ENCODE measurements around the gene SEL1L3. TPM values are rescaled to one million over a fixed set of nuclear protein-coding genes. Genes with fewer than 3 reads are reported as not detected.

Gene SEL1L3
- total RNA-seq, 1 experiment from 2014 or later = 48.3 TPM

DNA sequence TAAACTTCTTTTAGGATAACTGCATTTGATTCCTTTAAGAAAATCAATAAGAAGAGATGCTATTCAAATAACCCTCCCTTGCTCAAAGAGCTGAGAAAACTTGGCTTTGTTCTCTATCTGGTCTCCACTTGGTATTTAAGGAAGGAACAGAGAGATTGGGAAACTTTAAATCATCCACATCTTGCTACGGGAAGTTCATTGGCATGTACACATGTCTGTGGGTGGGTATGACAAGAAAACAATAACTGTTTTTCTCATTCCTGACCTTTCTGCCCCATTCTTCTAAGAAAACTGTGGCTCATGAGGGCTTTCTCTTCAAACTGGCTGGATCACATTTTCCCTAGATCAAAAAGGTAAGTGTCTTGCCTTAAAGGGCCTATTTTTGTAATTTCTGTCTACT lies 6.0 kb downstream of the SEL1L3 start:
- Histone ChIP-seq H2AFZ (ENCODE audit: low read length) (no peak overlapping the region), H3K23me2 (ENCODE audit: insufficient read length, low read depth, low read length, poor library complexity, severe bottlenecking) (peaks cover 1% of the 10 kb centered on the region), H4K8ac (replicated peaks; ENCODE audit: insufficient read length, low read depth, low read length) (no peak overlapping the region), H3K79me2 (ENCODE audit: insufficient read depth, low read length) (peaks cover 5% of the 10 kb centered on the region; the same call in 1 of the 2 replicates), H3K56ac (ENCODE audit: insufficient read length, low read depth, low read length) (no peak overlapping the region), H3K14ac (ENCODE audit: insufficient read depth, low read length) (no peak overlapping the region), H4K20me1 (ENCODE audit: control insufficient read depth, insufficient read depth, insufficient read length) (peaks cover 2% of the 10 kb centered on the region), H2BK20ac (ENCODE audit: low read depth, low read length, poor library complexity, severe bottlenecking) (no peak overlapping the region), H3K9ac (ENCODE audit: extremely low read depth, insufficient read length, low read length) (no peak overlapping the region), H3T11ph (ENCODE audit: low read length) (no peak overlapping the region), H4K91ac (ENCODE audit: insufficient read length, low read depth, low read length) (no peak overlapping the region), H3K27ac (ENCODE audit: insufficient read length, low read depth, low read length) (no peak overlapping the region), H3K9me3 (ENCODE audit: control insufficient read depth, low read depth, low read length) (no peaks in the 10 kb centered on the region), H2BK5ac (ENCODE audit: insufficient read length, low read length) (no peak overlapping the region), H2BK120ac (ENCODE audit: low read depth, low read length, poor library complexity, severe bottlenecking) (no peak overlapping the region), H3K18ac (ENCODE audit: insufficient read length, low read depth, low read length) (no peak overlapping the region), H2BK12ac (ENCODE audit: insufficient read length, low read depth, low read length) (no peak overlapping the region), H4K5ac (ENCODE audit: insufficient read length, low read depth, low read length) (no peak overlapping the region), H3K79me1 (ENCODE audit: insufficient read depth, low read depth, low read length, poor library complexity, severe bottlenecking) (no peaks in the 10 kb centered on the region), H2AK5ac (ENCODE audit: insufficient read length, low read length) (no peak overlapping the region), H3K4me2 (ENCODE audit: insufficient read depth, insufficient read length, low read length) (no peak overlapping the region), H2BK15ac (ENCODE audit: low read depth, low read length) (no peak overlapping the region), H3K4me1 (ENCODE audit: insufficient read depth, low read length) (peaks cover 8% of the 10 kb centered on the region), H3K27me3 (ENCODE audit: insufficient read depth, low read length) (no peaks in the 10 kb centered on the region), H3K4ac (ENCODE audit: low read depth, low read length) (no peak overlapping the region), H3K23ac (ENCODE audit: insufficient read length, low read depth, low read length) (no peak overlapping the region)
- Mint-ChIP-seq H3K36me3 (ENCODE audit: insufficient read depth in 1 of 3, low read depth in 3 of 3) (peaks cover 0 to 8% (median 0%) of the 10 kb centered on the region in 3 experiments; a peak in 2 of 7 replicates), H3K27ac (no peak overlapping the region; a peak in 1 of 7 replicates), H3K4me1 (peaks cover 31 to 32% of the 10 kb centered on the region in 2 experiments), H3K27me3 (ENCODE audit: low read depth) (no peaks in the 10 kb centered on the region), H3K4me3 (no peak overlapping the region), H3K9me3 (no peaks in the 10 kb centered on the region)
- no peak for TF ChIP-seq CTCF (conservative IDR thresholded peaks at IDR 0.05)
- DNase-seq = no peak
- WGBS (ENCODE audit: extremely low coverage, insufficient read length, low lambda C conversion rate) = no CpG with 5 or more reads among the region's 1 CpG

All from H9 (cell line).